T follicular helper cell (primary cell): ENCODE data around the gene COMMD7.

ENCODE experiments used
- DNase-seq: peaks from one replicate; pipeline ENCODE4 v3.0.0-alpha.2; 2020; ENCODE audit warnings: low read depth

The COMMD7 gene

DNA sequence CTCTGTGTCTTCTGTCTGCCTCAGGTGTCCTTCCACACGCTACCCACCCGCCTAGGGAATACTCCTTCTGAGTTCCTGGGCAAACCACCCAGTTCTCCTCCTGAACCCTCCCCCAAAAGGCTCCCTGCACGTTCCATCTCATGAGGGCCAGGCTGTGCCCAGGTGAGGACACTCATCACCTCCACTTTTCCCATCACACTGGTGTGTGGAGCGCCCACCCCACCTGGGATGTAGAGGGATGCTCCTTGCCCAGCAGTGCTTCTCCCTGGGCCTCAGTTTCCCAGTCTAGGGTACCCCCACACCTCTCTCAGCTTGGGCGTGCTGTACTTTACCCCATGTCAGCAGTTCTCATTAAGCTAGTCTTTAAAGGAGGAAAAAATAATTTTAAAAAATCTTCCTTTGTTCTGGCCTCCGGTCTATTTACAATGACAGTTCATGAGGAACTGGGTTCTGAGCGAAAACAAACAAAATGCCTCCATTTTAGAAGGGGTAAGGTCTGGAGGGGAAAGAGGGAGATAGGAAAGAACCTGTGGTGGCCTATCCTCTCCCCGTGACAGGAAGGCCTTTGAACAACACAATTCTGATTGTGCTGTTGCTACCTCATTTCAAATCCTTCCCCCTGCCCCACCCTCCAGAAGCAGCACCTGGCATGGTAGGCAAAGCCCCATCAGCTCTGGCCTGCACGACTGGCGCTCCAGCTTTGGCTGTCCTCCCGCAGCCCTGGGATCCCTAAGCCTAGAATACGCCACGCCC is 67.9 kb downstream of the COMMD7 start:
- DNase-seq: no peak

DNA sequence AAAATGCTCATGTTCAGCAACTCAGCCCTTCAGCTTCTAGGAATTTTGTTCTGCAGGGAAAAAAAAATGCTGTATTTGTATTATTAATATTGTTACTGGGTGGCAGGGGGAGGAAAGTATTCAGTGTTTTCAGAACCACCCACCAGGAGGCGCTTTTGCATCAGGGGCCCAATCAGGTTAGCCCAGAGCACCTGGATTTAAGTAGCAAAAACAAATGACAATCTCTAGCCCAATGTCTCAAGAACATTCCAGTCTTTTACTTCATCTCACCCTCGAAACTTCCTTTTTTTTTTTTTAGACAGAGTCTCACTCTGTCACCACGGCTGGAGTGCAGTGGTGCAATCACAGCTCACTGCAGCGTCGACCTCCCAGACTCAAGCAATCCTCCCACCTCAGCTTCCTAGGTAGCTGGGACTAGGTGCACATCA is 68.9 kb downstream of the COMMD7 start:
- DNase-seq: peak; percentile 56

DNA sequence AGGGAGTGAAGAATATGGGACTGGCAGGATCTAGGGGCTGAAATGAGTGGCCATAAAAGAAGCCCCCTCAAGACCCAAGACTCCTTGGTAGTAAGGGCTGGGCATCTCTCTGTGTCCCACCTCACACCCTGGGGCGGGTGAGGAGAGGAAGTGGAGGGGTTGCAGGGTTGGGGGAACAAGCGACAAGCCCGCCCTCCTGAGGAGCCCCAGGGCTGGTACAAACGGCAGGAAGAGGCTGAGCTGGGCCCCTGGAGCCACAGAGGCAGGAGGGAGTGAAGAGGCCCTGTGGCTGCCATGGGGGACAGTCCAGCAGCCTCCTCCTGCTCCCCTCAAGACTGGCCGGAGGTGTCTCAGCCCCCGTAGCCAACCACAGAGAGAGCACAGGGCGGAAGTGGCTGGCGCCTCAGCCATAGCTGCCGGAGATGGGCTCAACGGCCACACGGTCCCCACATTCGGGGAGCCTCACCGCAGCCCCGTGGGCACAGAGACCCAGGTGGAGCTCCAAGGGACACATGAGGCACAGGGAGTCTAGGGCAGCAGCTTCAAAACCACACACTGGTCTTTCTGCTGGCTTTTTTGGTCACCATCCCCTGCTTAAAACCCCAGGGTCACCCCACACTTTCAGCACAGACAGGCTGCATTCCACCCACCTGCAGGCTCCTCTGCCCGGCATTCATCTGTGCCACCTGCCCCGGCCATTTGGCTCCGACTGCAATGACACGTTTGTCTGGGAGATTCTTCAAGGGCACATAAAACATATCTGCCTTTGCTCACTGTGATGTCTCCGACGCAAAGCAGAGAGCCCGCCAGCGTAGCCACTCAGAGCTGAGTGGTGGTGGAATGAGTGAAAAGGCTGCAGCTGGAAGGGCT is 70.0 kb downstream of the COMMD7 start:
- DNase-seq: no peak

DNA sequence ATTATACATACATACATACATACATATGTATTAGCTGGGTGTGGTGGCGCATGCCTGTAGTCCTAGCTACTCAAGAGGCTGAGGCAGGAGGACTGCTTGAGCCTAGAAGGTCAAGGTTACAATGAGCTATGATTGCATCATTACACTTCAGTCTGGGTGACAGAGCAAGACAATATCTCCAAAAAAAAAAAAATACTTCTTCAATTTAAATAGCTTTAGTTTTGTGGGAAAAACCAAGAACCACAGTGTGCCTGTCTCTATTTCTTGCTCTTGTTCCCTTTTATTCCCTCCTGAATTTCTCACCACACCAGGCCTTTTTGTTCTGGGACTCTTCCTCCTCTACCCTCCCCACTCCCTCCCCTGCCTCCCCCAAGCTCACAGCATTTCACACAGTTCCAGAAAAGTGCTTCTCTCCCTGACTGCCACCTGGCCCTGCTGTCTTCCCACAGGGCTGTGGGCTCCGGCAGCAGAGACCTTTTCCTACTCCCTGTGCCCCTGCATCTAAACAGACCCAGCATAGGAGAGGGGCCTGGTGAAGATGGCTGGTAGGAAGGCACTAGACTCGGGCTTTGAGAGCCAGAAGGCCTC is 70.8 kb downstream of the COMMD7 start:
- no peak for DNase-seq

DNA sequence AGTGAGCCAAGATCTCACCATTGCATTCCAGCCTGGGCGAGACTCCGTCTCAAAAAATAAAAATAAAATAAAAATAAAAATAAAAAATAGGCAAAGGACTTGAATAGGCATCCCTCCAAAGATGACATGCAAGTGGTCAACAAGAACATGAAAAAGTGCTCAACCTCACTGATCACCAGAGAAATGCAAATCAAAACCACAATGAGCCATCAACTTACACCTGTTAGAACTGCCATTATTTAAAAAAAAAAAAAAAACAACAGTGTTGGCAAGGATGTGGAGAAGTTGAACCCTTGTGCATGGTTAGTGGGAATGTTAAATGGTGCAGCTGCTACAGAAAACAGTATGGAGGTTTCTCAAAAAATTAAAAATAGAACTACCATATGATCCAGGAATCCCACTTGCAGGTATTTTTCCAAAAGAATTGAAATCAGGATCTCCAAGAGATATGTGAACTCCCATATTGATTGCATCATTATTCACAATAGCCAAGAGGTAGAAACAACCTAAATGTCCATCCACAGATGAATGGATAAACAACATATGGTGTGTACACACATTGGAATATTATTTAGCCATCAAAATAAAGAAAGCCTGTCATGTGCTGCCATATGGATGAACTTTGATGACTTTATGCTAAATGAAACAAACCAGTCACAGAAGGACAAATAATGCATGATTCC is 72.4 kb downstream of the COMMD7 start:
- DNase-seq: no peak

DNA sequence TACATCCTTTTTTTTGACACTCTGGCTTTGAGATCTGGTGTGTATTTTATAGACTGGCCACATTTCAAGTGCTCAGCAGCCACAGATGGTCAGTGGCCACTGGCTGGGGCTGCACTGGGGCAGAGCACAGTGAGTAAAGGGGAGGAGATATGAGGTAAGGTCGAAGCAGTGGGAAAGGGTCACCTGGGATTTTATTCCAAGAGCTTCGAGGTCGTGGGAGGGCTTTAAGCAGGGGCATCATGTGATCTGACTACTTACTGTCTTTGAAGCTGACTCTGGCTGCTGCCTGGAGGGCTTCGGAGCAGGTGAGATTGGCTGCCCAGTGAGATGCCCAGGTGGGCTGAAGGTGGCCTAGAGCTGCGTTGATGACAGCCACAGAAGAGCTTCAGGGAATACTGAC is 76.2 kb downstream of the COMMD7 start:
- DNase-seq: no peak

DNA sequence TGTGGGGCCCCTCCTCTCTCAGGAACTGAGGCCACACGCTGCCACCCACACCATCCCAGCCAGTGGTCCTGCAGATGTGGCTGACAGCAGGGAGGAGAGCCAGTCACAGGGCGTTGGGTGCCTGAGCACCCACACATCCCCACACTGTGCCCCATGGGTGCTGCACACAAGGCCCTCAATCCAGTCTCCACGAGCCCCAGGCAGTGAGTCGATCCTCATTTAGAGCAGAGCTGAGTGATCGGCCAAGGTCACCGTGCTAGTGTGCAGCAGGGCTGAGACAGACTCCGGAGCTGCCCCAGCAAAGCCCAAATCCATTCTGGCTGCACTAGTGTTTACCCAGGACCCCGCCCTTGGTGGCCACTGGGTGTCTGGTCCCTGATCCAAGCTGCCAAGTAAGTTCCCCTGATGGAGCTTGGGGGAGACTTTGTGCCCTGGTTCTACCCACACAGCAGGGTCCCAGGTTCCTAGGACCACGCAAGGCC is 78.5 kb downstream of the COMMD7 start:
- no peak for DNase-seq

DNA sequence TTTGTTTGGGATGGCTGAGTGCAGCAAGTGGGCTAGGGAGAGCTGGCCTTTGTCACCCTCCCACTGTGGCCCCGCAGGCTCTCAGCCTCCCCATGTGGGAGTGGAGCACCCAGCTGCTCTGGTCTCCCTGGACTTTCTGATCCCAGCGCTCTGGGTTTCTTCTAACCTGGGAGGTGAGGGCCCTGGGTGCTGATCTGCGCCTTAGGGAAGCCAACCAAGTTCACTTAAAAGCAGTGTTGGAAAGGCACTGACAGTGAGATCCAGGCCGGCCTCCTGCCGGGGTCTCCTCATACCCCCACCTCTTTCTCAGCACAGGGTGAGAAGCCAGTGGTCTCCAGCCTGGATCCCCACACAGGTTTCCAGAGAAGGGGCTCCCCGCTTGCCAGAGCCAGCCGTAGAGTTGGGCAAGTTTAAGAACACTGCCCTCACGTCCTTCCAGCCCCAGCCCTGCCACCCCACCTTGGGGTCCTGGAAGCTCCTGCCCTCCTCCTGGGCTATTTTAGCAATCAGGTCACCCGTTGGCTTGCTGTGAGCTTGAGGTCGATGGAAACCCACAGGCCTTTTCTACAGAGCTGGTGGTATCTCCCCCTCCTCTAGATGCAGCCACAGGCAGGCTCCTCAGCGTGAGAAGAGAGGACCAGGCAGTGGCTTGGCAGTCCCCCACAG is 79.1 kb downstream of the COMMD7 start:
- DNase-seq: no peak

DNA sequence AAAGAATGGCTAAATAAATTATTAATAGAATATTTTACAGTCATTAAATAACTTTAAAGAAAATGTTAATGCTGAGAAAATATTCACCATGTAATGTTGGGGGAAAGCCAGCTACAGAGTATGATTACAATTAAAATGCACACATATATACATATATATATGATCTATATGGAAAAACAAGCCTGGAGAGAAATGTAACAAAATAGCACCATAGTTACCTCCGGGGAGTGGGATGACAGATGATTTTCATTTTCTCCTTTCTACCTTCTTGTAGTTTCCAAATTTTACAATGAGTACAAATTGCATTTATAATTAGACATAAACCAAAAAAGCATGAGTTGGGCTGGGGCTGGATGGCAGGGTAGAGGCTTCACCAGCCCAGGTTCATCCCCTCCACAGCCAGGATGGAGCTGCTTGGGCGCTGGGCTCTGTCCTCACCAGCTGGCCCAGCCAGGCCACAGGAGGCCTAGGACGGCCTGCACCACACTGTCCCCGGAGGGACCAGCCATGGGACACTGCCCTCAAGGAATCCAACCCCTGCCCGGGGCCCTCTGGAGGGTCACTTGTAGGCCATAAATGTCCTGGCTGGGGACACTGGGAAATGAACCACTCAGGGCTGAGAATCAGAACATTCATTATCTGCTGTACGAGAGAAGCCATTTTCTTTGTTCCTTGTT is 79.8 kb downstream of the COMMD7 start:
- no peak for DNase-seq

DNA sequence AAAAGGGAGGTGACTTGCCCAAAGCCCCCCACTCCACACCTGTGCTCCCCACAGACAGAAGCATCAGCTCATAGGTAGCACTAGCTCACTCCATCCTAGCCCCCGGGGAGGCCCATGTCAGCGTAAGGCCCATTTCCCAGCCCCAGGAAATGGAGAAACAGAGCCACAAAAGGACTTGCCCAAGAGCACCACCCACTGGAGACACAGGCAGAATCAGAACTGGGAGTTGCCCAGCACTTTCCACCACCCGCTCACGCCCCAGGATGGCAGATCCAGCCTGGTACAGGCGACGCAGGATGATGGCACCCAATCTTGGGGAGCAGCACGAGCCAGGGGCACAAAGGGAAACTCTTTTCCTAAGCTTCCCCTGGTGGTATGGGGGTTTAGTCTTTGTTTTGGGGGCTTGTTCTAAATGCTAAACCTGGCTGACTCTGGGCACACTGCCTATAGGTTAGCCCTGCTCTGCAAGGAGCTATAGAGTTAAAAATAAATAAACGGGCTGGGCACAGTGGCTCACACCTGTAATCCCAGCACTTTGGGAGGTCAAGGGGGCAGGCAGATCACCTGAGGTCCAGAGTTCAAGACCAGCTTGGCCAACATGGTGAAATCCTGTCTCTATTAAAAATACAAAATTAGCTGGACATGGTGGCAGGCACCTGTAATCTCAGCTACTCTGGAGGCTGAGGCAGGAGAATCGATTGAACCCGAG is 81.3 kb downstream of the COMMD7 start:
- no peak for DNase-seq

DNA sequence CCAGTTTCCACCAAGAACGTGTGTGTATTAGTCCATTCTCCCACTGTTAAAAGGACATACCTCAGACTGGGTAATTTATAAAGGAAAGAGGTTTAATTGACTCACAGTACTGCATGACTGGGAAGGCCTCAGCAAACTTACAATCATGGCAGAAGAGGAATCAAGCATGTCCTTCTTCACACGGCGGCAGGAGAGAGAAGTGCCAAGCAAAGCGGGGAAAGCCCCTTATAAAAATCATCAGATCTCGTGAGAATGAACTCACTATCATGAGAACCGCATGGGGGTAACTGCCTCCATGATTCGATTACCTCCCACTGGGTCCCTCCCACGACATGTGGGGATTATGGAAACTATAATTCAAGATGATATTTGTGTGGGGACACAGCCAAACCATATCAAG is 82.6 kb downstream of the COMMD7 start:
- no peak for DNase-seq

DNA sequence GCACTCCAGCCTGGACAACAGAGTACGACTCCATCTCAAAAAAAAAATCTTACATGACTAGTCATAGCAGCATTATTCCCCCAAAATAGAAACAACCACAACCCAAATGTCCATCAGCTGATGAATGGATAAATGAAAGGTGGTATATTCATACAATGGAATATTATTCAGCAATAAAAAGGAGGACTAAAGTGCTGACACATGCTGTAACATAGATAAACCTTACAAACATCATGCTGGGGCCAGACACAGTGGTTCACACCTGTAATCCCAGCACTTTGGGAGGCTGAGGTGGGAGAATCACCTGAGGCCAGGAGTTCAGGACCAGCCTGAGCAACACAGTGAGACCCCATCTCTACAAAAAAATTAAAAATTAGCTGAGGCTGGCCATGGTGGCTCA is 86.4 kb downstream of the COMMD7 start:
- no peak for DNase-seq

DNA sequence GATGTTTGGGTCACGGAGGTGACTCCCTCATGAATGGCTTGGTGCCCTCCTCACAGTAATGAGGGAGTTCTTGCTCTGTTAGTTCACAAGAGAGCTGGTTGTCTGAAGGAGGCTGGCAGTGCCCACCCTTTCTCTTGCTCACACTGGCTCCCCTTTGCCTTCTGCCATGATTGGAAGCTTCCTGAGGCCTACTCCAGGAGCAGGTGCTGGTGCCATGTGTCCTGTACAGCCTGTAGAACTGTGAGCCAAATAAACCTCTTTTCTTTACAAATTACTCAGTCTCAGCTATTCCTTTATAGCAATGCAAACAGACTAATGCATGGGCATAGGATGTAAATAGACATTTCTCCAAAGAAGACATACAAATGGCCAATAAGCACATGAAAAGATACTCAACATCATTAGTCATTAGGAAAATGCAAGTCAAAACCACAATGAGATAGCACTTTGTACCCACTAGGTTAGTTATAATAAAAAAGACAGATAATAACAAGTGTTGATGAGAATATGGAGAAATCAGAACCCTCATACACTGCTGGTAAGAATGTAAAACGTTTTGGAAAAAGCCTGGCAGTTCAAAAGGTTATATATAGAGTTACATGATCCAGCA is 87.3 kb downstream of the COMMD7 start:
- DNase-seq: no peak

DNA sequence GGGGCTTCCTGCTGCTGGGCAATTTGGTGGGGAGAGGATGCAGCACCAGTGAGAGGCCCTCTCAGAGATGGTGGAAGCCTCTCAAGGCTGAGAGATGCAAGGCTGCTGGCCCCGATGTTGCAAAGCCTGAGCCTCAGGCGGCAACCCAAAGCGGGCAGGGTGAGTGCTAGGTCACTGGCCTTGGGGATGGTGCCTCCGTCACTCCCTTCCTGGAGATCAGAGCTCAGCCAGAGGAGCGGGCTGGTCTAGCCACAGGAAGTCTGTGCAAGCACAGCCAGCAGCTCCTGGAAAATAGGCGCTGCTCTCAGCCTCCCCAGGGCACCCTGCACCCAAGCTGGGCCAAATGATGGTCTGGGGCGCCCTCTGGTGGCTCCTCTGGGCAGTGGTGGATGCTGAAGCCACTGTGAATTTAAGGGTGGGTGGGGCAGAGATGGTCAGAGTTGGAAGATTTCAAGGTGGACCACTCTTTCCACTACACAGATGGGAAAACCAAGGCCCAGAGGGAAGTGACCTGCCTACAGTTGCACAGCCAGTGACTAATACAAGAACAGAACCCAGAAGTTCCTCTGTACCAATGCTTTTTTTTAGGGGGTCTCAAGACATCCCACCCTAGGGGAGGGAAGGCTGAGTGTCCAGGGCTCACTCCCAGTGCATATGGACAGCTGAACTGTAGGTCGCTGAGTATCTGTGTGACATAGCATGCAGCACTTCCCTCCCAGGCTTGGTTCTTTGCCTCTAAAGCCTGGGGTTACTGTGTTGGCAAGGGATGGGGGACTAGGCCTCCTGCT is 90.3 kb downstream of the COMMD7 start:
- peak; percentile 79 for DNase-seq
